Mesenchymal stem cell (in vitro differentiated cells and primary cell): ENCODE measurements around the gene RARB.

Experiments used
- DNase-seq: peaks from one replicate; pipeline ENCODE4 v3.0.0-alpha.2; 2013
- H2AFZ ChIP-seq: one replicate; pipeline ENCODE4 v1.6.1; 2013; ENCODE audit warnings: low read depth, mild to moderate bottlenecking, control low read depth, inconsistent platforms, low read length, moderate library complexity
- H2AK5ac ChIP-seq: 2 replicates; pipeline ENCODE4 v1.6.1; 2013; ENCODE audit warnings: low read length, moderate library complexity, mild to moderate bottlenecking, inconsistent platforms; ENCODE audit not compliant: severe bottlenecking
- H2BK120ac ChIP-seq: one replicate; pipeline ENCODE4 v1.6.1; 2013; ENCODE audit warnings: low read depth, mild to moderate bottlenecking, inconsistent platforms, low read length, moderate library complexity
- H2BK12ac ChIP-seq, 2 experiments: one replicate each; pipeline ENCODE4 v1.6.1; 2013; ENCODE audit warnings: inconsistent platforms in 2 of 2, low read length in 2 of 2, mild to moderate bottlenecking in 2 of 2, moderate library complexity in 2 of 2, control low read depth in 1 of 2
- H2BK15ac ChIP-seq: one replicate; pipeline ENCODE4 v1.6.1; 2013; ENCODE audit warnings: mild to moderate bottlenecking, low read depth, inconsistent platforms; ENCODE audit not compliant: poor library complexity, severe bottlenecking
- H2BK5ac ChIP-seq: 2 replicates; pipeline ENCODE4 v1.6.1; 2013; ENCODE audit warnings: low read depth, mild to moderate bottlenecking, low read length, control low read depth, inconsistent platforms; ENCODE audit not compliant: poor library complexity, severe bottlenecking
- H3K14ac ChIP-seq, 2 experiments: one replicate each; pipeline ENCODE4 v1.6.1; 2013; ENCODE audit warnings: inconsistent platforms in 2 of 2, low read length in 2 of 2, control low read depth in 1 of 2, mild to moderate bottlenecking in 1 of 2, moderate library complexity in 1 of 2
- H3K18ac ChIP-seq, 2 experiments: one replicate each; pipeline ENCODE4 v1.6.1; 2013; ENCODE audit warnings: inconsistent platforms in 2 of 2, low read length in 2 of 2, control low read depth in 1 of 2, low read depth in 1 of 2, mild to moderate bottlenecking in 1 of 2
- H3K23ac ChIP-seq, 2 experiments: one replicate each; pipeline ENCODE4 v1.6.1; 2013; ENCODE audit warnings: inconsistent platforms in 2 of 2, low read length in 2 of 2, mild to moderate bottlenecking in 2 of 2, moderate library complexity in 2 of 2, control low read depth in 1 of 2
- H3K27ac ChIP-seq: 2 replicates; pipeline ENCODE4 v1.5.1; 2013; ENCODE audit warnings: mild to moderate bottlenecking, moderate library complexity, low read length, control low read depth, inconsistent platforms; ENCODE audit not compliant: poor library complexity, severe bottlenecking
- H3K27me3 ChIP-seq, 2 experiments: 2 replicates each; pipeline versions ENCODE4 v1.6.1 to v1.7.0; 2013; ENCODE audit warnings: low read length in 2 of 2, mild to moderate bottlenecking in 2 of 2, moderate library complexity in 2 of 2, control low read depth in 1 of 2, inconsistent platforms in 1 of 2; ENCODE audit not compliant: control insufficient read depth in 1 of 2, insufficient read depth in 1 of 2
- H3K36me3 ChIP-seq, 2 experiments: 2 replicates each; pipeline versions ENCODE4 v1.6.1 to v1.7.0; 2013; ENCODE audit warnings: low read length in 2 of 2, control low read depth in 1 of 2, inconsistent platforms in 1 of 2, low read depth in 1 of 2, mild to moderate bottlenecking in 1 of 2; ENCODE audit not compliant: insufficient read depth in 2 of 2, control insufficient read depth in 1 of 2
- H3K4ac ChIP-seq, 2 experiments: one replicate each; pipeline ENCODE4 v1.6.1; 2013; ENCODE audit warnings: inconsistent platforms in 2 of 2, low read length in 2 of 2, mild to moderate bottlenecking in 2 of 2, moderate library complexity in 2 of 2, control low read depth in 1 of 2, low read depth in 1 of 2
- H3K4me1 ChIP-seq: 2 replicates; pipeline ENCODE4 v1.6.1; 2013; ENCODE audit warnings: low read depth, low read length, control low read depth; ENCODE audit not compliant: control insufficient read depth, insufficient read depth
- H3K4me2 ChIP-seq: 2 replicates; pipeline ENCODE4 v1.6.1; 2013; ENCODE audit warnings: low read length, mild to moderate bottlenecking, inconsistent platforms; ENCODE audit not compliant: poor library complexity, severe bottlenecking
- H3K4me3 ChIP-seq, 2 experiments: 2 replicates each; pipeline versions ENCODE4 v1.5.1 to v1.7.0; 2013; ENCODE audit warnings: low read length in 2 of 2, mild to moderate bottlenecking in 2 of 2, control low read depth in 1 of 2, low read depth in 1 of 2; ENCODE audit not compliant: insufficient read depth in 1 of 2
- H3K79me1 ChIP-seq: replicated peaks from 2 replicates; pipeline ENCODE4 v1.6.1; 2013; ENCODE audit warnings: mild to moderate bottlenecking, control low read depth, low read length, inconsistent platforms; ENCODE audit not compliant: poor library complexity, severe bottlenecking
- H3K9ac ChIP-seq: 2 replicates; pipeline ENCODE4 v1.7.0; 2013; ENCODE audit warnings: mild to moderate bottlenecking, low read length, moderate library complexity
- H3K9me3 ChIP-seq: 2 replicates; pipeline ENCODE4 v1.7.0; 2013; ENCODE audit warnings: mild to moderate bottlenecking, low read length; ENCODE audit not compliant: control insufficient read depth
- H4K8ac ChIP-seq: one replicate; pipeline ENCODE4 v1.6.1; 2013; ENCODE audit warnings: inconsistent platforms, mild to moderate bottlenecking, low read length, moderate library complexity
- H4K91ac ChIP-seq: one replicate; pipeline ENCODE4 v1.6.1; 2013; ENCODE audit warnings: mild to moderate bottlenecking, low read length, inconsistent platforms
- WGBS: methylation state at CpG from one replicate; pipeline ENCODE4 v1.1.7; 2013; ENCODE audit warnings: mixed read lengths; 5-methylcytosine and 5-hydroxymethylcytosine counted together

The RARB gene

GRCh38 chr3:25444273-25444672 lies 16.2 kb downstream of the RARB start:
- H3K9ac ChIP-seq = no peak overlapping the region
- no peak overlapping the region for H3K18ac ChIP-seq
- no peak overlapping the region for H3K23ac ChIP-seq
- H2AK5ac ChIP-seq = no peak overlapping the region
- no peak overlapping the region for H4K91ac ChIP-seq
- no peak overlapping the region for H2BK5ac ChIP-seq
- no peaks in the 10 kb centered on the region for H3K36me3 ChIP-seq
- H4K8ac ChIP-seq = no peak overlapping the region
- DNase-seq = no peak
- 100% methylated on average over 1 of the region's 2 CpGs for WGBS
- H3K4me3 ChIP-seq = no peak overlapping the region
- H3K4ac ChIP-seq = no peak overlapping the region
- H3K14ac ChIP-seq = no peak overlapping the region
- H2BK15ac ChIP-seq = no peak overlapping the region
- H2BK12ac ChIP-seq = no peak overlapping the region
- no peak overlapping the region for H3K27ac ChIP-seq
- H3K4me1 ChIP-seq = peaks cover 8% of the 10 kb centered on the region
- no peak overlapping the region for H2AFZ ChIP-seq
- H2BK120ac ChIP-seq = no peak overlapping the region
- H3K9me3 ChIP-seq = no peaks in the 10 kb centered on the region
- H3K4me2 ChIP-seq = no peak overlapping the region
- H3K79me1 ChIP-seq = no peaks in the 10 kb centered on the region
- no peaks in the 10 kb centered on the region for H3K27me3 ChIP-seq

DNA sequence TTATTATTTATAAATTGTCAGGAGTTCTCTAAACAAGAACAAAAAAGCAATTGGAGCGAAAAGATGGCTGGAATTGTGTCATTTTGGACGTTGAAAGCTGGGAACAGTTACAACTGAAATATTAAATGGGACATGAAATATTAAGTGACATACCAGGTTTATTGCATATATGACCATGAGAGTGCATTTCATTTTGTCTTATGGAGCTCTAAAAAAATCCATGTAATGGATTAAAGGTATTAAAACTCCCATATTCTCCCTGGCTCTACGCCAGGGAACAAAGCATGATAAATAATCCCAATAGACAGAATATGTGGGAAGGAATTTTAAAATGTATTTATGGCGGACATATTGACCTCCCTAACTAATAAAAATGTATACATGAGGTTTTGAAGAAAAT lies 17.7 kb downstream of the RARB start:
- no peak overlapping the region for H2BK120ac ChIP-seq
- H3K4me1 ChIP-seq = peaks cover 5% of the 10 kb centered on the region
- H3K36me3 ChIP-seq = no peaks in the 10 kb centered on the region
- H3K4me2 ChIP-seq = no peak overlapping the region
- H3K23ac ChIP-seq = no peak overlapping the region
- no peak overlapping the region for H2AK5ac ChIP-seq
- no peak overlapping the region for H3K4me3 ChIP-seq
- DNase-seq = no peak
- no peak overlapping the region for H3K27ac ChIP-seq
- no peak overlapping the region for H3K9ac ChIP-seq
- H2BK12ac ChIP-seq = no peak overlapping the region
- no peak overlapping the region for H3K18ac ChIP-seq
- H4K8ac ChIP-seq = no peak overlapping the region
- H3K9me3 ChIP-seq = no peaks in the 10 kb centered on the region
- no peak overlapping the region for H2AFZ ChIP-seq
- no peak overlapping the region for H3K14ac ChIP-seq
- no peak overlapping the region for H3K4ac ChIP-seq
- no peak overlapping the region for H2BK5ac ChIP-seq
- no peaks in the 10 kb centered on the region for H3K79me1 ChIP-seq
- H2BK15ac ChIP-seq = no peak overlapping the region
- H4K91ac ChIP-seq = no peak overlapping the region
- WGBS = 92% methylated on average over 2 of the region's 4 CpGs
- H3K27me3 ChIP-seq = no peaks in the 10 kb centered on the region

DNA sequence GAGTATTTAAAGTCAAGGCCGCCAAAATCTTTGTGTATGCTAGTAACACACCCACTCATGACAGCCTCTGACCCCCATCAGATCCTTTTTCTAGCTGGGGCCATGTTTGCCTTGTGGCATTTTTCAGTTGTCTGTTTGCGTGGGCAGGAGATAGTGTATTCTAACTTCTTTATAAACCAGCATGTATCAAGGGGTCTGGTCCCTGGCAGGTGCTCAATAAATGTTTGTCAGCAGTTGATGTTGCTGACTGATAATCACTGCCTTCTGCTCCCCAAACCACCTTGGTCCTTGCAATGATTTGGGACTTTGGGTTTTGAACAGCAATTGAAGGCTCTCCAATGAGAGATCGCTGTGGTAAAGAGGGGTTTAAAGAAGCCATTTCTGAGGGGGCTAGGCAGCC lies 19.2 kb downstream of the RARB start:
- H3K18ac ChIP-seq = peak overlapping the region in 1 of 2 experiments; percentile 34
- H2BK15ac ChIP-seq = no peak overlapping the region
- H2BK12ac ChIP-seq = peak overlapping the region in 1 of 2 experiments; percentile 82
- no peak overlapping the region for H3K4me3 ChIP-seq
- H3K27ac ChIP-seq = no peak overlapping the region
- H4K8ac ChIP-seq = no peak overlapping the region
- no peak overlapping the region for H2AFZ ChIP-seq
- H3K14ac ChIP-seq = no peak overlapping the region
- H2BK5ac ChIP-seq = peak overlapping the region; percentile 39
- no peak overlapping the region for H3K9ac ChIP-seq
- no peaks in the 10 kb centered on the region for H3K9me3 ChIP-seq
- H2BK120ac ChIP-seq = peak overlapping the region; percentile 34
- 92% methylated on average over 2 of the region's 3 CpGs for WGBS
- H2AK5ac ChIP-seq = peak overlapping the region; percentile 76
- no peak overlapping the region for H3K4me2 ChIP-seq
- no peaks in the 10 kb centered on the region for H3K36me3 ChIP-seq
- no peaks in the 10 kb centered on the region for H3K27me3 ChIP-seq
- no peaks in the 10 kb centered on the region for H3K79me1 ChIP-seq
- H4K91ac ChIP-seq = no peak overlapping the region
- no peak overlapping the region for H3K23ac ChIP-seq
- H3K4me1 ChIP-seq = peaks cover 5% of the 10 kb centered on the region
- H3K4ac ChIP-seq = no peak overlapping the region
- no peak for DNase-seq

GRCh38 chr3:25447925-25448324 lies 19.9 kb downstream of the RARB start:
- Histone ChIP-seq H4K8ac (no peak overlapping the region), H3K14ac (no peak overlapping the region), H2BK12ac (no peak overlapping the region), H3K79me1 (no peaks in the 10 kb centered on the region), H2BK120ac (no peak overlapping the region), H3K4ac (no peak overlapping the region), H3K18ac (no peak overlapping the region), H3K4me3 (no peak overlapping the region), H2BK5ac (no peak overlapping the region), H2AK5ac (no peak overlapping the region), H3K27me3 (no peaks in the 10 kb centered on the region), H2AFZ (no peak overlapping the region), H4K91ac (no peak overlapping the region), H3K4me2 (no peak overlapping the region), H2BK15ac (no peak overlapping the region), H3K9me3 (no peaks in the 10 kb centered on the region), H3K27ac (no peak overlapping the region), H3K4me1 (peaks cover 5% of the 10 kb centered on the region), H3K23ac (no peak overlapping the region), H3K36me3 (no peaks in the 10 kb centered on the region), H3K9ac (no peak overlapping the region)
- DNase-seq = no peak
- WGBS = no CpG with 5 or more reads among the region's 3 CpGs
